HG03139 (cell line): ENCODE measurements around the gene FTH1.
"Not testable (repeated sequence)": the region's sequence is repeated elsewhere in the genome, so short reads cannot be mapped to it uniquely, and the experiment has no call there.

ENCODE experiments used
- ATAC-seq: cut with Tn5 transposase; IDR thresholded peaks from one replicate; pipeline ENCODE4 v1.9.1; 2021; ENCODE audit not compliant: unreplicated experiment

FTH1 gene

DNA sequence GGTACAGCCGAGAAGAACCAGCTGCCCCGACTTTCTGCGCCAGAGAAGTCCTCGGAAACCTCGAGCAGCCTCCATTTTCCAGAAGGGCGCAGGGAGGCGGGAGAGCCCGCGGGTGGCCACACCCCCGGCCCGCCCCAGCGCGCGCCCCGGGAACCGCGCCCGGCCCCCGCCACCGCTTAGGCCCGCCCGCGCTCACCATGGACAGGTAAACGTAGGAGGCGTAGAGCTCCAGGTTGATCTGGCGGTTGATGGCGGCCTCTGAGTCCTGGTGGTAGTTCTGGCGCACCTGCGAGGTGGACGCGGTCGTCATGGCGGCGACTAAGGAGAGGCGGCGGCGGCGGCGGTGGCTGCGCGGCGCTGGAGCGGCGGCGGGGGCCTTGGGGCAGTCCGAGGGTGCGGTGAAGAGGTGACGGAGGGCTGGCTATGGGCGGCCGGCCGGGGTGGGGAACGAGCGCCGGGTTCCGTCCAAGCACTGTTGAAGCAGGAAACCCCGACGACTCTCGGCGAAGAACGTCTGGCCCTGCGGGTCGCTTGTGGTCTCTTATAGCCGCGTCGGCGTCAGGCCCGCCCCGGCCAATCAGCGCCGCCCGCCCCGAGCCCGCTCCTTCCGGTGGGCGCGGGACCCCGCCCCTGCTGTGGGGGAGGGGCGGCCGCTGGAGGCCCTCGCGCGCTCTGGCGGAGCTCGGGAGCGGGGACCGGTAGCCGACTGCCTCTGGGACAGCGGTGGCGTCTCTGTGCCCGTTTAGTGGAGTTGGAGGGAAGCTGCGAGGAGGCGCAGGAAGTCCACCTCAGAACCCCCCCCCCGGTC is at the start of gene FTH1:
FTH1 (minus strand) TSS at position 519 of the 808 bp plus-strand sequence; CDS start at position 310, 209 bp downstream.
- ATAC-seq: peak; percentile 45

DNA sequence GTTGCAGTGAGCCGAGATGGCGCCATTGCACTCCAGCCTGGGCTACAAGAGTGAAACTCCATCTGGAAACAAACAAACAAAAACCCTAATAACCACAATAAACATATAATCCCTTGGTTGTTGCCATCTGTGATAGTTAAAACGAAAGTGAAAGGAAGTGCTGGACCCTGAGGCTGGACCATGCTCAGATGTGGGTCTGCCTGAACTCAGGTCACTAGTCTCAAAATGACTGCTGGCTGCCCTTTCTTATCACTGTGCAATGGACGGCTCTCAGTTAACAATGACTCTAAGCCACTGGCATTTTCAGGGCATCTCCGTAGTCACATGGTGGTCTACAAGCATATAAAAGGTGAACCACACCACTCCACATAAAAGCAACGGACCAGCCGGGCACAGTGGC is 48.2 kb upstream of the FTH1 start:
- no peak for ATAC-seq

DNA sequence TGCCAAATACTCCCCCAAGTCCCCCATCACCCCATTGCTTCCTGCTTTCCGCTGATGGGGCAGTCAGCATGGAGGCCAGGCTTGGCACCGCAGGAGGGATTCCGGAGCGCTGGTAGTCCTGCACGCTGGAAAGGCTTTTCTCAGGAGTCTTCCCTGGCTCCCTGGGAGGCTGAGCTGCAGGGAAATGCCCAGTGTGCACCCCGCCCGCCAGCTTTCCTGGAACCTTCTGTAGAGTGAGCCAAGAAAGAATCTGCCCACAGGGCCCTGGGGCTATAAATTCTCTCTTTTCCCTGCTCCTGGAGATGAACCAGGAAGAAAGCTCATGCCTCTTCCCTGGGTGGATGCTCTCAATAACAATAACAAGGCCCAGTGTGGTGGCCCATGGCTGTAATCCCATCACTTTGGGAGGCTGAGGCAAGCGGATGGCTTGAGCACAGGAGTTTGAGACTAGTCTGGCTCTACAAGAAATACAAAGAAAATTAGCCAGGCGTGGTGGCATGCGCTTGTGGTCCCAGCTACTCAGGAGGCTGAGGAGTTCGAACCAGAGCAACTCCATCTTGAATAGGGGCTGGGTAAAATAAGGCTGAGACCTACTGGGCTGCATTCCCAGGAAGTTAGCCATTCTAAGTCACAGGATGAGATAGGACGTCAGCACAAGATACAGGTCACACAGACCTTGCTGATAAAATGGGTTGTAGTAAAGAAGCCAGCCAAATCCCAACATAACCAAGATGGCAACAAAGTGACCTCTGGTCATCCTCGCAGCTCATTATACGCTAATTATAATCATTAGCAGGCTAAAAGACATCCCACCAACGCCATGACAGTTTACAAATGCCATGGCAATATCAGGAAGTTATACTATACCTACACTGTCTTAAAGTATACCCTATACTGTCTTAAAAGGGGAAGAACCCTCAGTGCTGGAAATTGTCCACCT is 46.4 kb upstream of the FTH1 start:
- no peak for ATAC-seq

DNA sequence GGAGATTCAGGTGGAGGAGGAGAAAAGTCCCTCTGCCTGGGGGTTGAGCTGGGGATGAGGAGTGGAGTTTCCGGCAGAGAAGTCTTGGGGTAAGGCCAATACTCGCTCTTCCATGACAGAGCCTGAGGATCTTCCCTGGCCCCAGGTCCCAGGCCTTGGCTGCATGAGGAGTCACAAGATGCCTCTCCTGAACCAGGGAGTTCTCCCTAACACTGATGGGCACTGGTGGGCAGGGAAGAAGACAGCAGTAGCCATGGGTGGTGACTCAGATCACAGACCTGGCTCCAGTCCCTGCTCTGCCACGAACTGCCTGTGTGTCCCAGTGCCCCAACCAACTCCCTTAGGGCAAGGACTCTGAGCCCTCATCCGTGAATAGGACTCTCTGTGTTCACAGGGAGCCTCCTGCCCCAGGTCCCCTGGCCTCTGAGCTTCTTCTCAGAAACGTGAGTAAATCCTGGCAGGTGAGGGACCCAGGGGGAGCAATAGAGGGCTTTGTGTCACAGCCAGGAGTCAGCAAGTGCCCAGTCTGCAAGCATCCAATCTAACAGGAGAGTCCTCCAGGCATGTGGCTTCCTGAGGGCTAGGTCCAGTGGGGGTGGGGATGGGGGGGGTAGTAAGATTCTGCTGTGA is 45.5 kb upstream of the FTH1 start:
- ATAC-seq: no peak

DNA sequence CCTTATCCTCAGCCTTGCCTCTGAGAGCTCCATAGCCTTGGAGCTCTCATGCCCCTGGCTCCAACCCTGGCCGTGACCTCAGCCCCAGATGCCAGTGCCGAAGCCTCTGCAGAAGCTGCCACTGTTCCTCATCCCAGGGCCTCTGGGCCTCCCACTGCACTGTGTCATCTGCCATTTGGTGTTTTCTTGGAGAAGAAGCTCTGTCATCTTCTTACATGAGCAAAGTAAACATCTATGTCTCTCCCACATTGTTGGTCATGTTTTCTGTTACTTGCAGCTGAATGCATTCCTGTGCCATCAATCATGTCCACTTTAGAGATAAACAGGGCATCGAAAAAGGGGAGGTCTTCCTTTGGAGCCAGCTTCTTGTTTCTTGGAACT is 45.0 kb upstream of the FTH1 start:
- ATAC-seq: no peak

DNA sequence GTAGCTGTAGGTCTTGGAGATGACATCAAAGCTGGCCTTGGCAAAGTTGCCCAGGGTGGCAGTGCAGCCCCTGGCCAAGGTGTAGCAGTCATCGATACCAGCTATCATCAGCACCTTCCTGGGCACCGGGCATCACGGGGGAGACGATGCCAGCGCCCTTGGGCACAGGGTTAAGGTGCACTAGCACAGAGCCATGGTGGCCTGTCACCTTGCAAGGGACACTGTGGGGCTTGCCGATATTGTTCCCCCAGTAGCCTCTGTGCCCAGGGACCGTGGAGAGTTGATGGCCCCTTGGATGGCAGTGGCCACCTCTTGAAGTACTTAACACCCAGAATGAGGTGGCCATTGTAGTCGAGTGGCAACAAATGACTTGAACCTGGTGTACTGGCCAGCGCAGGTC is 44.4 kb upstream of the FTH1 start:
- ATAC-seq: no peak

DNA sequence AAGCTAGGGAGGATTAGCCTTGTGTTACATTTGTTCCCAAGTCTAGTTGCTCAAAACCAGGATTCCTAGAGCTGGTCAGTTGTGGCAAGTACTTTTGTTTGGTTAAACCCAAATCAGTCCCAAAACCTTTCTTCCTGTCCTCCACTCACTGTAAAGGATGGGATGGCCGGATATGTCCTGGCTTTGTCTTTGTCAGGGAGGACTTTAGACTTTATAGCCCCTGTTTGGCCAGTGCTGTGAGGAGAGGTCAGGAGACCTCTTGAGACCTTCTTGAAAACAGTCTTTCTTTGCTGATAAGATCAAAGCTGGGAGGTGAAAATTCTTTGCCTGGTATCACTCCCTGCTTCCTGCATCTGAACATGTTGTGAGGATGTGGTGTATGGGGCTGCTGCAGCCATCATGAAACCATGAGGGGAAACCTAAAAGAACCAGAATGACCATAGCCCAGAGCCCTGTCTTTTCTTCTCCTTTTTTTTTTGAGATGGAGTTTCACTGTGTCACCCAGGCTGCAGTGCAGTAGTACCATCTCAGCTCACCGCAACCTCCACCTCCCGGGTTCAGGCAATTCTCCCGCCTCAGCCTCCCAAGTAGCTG is 43.6 kb upstream of the FTH1 start:
- ATAC-seq: no peak

DNA sequence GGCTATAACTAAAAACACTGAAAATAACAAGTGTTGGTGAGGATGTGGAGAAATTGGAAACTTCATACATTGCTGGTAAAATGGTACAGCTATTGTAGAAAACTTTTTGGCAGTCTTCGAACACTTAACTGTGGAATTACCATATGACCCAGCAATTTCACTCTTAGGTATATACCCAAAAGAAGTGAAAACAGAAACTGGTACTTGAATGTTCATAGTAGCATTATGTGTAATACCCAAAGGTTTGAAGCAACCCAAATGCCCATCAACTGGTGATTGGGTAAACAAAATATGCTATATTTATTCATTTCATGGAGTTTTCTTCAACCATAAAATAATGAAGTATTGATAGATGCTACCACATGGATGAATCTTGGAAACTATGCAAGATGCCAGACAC is 40.8 kb upstream of the FTH1 start:
- no peak for ATAC-seq

DNA sequence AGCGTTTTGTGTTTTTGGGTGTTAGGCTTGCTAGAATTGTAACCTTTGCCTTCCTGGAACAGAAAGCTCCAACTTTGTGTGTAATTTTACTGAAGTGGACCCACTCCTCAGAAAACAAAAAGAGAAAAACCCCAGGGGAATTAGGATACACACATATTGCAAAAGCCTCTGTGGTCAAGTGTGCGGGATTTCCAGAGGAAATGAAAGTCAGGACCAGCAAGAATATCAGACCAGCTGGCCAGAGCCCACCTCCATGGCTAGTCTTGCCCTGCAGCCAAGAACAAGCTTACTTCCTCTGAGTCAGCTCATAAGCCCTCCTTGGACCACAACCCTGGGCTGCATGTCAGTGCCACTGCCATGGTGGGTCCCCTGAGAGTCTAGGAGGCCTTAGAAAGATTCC is 37.0 kb upstream of the FTH1 start:
- ATAC-seq: no peak

DNA sequence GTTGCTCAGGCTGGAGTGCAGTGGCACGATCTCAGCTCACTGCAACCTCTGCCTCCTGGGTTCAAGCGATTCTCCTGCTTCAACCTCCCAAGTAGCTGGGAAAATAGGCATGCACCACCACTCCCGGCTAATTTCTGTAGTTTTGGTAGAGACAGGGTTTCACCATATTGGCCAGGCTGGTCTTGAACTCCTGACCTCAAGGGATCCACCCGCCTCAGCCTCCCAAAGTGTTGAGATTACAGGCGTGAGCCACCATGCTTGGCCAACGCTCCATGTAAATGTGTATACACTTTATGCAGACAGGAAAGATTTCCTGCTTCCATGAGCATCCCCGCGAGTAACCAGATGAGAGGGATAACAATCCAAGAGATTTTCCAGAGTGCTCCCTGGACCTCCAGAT is 34.8 kb upstream of the FTH1 start:
- ATAC-seq: not testable (repeated sequence)

DNA sequence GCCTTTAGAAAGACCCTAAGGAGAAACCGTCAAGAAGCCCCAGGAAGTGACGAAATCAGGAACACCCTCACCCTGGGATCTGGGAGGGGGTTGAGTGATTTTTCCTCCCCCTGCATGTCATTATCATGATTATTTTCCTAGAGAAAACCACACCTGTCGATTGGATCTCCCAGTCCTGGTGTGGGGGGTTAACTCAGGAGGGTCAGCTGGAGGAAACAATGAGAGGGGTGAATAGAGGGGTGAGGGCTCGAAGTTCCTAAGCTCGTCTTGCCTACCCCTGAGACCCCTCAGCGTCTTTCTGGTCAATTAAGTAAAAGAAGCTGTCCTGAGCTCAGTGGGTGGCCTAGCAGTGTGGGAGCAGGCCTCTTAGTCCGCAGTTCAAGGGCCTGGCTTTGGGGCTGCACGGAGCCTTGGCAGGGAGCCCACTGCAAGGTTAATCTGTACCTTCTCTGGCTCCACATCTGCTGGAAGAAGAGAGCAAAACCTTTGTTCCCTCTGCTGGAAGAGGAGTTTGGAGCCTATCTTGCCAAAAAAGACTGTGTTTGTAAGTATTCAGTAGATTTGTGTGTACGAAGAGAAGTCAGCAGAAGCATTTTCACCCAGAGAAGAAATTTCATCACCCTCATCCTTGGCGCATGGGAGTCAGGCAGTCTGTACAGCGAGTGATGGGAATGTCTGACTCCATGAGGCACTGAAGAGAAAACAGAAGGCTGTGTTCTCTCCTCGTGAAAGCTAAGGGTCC is 34.2 kb upstream of the FTH1 start:
- ATAC-seq: no peak

DNA sequence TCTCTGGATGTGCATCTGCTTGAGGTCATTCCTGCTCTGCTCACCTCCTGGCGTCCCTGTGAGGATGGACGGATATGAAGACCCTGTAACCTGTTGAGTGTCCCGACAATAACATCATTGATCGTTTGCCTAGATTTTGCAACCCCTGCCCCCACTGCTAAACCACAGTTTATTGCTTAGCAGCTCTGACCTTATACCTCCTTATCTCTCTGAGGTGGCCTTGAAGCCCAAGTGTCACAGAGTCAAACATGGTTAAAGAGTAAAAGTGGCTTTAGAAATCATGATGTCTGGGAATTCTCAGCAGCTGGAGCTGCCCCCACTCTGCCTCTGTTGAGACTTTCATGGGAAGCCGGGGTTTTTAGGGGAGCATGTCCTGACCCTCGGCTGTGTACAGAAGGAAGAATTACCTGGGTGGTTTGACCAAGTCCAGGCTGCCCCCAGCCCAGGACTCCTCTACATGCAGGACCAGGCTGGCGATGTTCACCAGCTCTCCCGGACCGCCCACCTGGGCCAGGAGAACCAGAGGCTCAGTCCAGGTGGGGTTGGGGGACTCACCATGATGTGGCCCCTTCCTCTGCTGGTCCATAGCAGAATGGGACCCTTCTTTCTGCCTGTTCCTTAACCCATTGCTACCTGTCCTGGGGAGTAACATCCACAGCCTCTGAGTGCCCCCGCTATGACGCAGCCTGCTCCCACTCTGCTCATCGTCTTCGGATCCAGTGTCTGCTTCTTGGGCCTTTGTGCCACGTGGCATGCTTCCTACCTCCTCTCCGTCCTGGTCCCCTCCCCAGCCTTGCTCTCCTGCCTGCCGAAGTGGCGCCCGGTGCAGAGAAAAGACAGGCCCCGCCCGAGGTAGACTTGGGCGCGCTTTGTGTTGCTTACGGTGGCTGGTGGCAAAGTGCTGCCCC is 33.4 kb upstream of the FTH1 start:
- ATAC-seq: no peak

DNA sequence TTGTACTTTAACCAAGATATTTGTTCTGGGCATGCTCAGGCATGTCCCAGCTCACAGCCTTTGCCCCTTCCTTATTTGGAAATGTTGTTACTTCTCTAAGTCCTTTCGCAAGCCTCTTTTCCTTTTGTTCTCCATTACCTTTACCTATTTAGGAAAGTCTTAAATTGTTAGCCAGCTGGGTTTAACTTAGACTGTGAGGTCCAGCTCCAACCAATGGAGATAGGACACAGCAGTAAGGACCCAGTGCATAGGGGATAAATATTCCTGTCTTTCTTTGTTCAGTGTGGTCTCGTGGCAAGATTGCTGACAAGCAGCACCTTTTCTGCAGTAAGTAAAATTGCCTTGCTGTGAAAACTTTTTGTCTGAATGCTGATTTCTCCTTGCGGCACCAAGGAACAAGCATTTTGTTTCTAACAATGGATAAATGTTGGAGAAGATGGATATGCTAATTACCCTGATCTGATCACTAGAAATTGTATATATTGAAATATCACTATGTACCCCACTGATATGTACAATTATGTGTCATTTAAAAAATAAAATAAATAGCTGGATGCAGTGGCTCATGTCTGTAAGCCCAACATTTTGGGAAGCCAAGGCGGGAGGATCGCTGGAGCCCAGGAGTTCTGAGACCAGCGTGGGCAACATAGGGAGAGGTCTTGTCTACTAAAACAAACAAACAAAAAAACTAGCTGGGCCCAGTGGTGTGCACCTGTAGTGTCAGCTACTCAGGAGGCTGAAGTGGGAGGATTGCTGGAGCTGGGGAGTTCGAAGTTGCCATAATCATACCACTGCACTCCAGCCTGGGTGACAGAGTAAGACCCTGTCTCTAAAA is 31.9 kb upstream of the FTH1 start:
- ATAC-seq: no peak

DNA sequence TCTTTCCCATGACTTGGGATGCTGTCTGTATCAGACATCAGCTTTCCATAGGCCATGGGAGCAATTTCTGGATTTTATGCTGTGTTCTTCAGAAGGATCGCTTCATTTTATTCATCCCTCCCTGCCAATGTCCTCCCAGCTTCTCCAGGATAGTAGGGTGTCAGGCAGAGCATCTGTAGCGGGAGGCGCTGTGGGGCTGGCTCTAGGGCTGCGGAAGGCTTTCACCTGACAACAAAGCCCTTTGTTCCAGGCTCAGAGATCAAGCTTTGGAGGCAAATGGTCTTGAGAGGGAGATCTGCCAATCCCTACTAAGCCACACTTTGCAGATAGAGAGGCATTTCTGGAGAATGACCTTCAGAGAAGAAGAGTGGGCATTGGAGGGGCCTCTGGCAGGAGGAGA is 29.5 kb upstream of the FTH1 start:
- ATAC-seq: no peak

DNA sequence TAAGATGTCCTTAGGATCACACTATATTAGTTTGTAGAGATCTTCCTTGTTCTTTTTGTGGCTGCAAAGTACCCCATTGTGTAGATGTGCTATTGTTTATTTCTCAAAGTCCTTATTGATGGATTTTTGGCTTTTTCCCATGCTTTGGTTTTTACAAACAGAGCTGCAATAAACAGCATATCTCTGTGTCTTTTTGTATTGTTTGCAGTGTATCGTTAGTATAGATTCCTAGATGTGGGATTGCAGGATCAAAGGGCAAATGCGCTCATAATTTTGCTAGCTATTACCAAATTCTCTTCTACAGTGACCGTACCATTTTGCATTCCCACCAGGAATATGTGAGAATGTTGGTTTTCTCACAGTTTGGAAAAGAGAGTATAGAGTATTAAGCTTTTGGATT is 27.5 kb upstream of the FTH1 start:
- no peak for ATAC-seq

DNA sequence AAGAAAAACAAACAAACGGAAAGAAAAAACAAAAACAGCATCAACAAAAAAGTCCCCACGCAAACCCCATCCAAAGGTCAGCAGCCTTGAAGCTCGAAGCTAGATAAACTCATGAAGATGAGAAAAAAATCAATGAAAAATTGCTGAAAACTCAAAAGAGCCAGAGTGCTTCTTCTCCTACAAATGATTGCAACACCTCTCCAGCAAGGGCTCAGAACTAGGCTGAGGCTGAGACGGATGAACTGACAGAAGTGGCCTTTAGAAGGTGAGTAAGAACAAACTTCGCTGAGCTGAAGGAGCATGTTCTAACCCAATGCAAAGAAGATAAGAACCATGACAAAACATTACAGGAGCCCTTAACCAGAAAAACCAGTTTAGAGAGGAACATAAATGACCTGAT is 18.4 kb upstream of the FTH1 start:
- ATAC-seq: no peak

DNA sequence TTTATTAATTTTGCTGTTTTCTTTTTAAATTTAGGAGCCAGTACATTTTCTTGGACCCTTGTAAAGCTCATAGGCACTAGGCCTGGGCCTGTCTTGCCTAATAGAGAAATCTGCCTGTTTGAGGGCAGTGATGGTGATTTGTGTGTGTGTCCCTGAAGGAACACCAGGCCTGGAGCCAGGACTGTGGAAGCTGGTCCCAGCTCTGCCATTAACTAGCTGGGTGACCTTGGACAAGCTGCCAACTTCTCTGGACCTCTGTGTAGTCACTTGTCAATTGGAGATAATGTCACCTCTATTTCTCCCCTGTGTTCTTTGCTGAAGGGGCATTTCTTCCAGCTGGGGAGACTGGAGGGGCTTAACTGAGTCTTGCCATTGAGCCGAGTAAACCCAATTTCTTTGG is 16.0 kb upstream of the FTH1 start:
- no peak for ATAC-seq

DNA sequence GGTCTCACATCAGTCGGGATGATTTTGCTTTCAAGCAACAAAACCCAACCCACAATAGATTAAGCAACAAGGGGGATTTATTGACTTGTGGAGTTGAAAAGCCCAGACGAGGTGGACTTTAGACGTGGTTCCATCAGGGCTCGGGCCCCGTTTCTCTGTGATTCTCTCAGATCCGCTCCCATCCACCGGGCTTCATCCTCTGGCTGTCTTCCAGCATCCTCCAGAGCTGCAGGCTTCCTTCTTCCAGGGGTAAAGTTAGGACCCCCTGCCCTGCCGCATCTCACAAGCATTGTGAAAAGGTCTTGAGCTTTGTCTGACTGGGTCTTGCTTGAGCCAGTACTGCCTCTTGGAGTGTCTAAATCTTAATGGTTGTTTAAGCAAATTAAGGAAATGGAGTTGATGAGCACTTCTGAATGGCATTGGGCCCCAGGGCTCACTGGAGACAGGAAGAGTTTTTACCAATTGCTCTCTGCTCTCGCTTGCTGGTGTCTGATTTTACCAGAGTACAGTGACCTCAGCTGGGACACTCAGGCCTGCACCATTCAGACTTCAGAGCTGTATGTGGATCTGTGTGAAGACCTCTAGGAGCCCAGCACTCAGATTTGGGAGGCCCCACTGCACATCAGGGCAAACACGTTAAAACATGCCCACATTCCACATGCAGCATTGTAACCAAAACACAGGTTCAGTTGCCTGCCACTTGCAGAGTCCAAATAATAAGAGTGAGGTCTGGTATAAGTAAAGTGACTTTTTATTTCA is 13.5 kb upstream of the FTH1 start:
- no peak for ATAC-seq
